GM21381 (cell line): ENCODE data around the gene PF4V1.
"Not testable (repeated sequence)": the region's sequence is repeated elsewhere in the genome, so short reads cannot be mapped to it uniquely, and the experiment has no call there.

Experiments
- ATAC-seq: cut with Tn5 transposase; IDR thresholded peaks from one replicate; pipeline ENCODE4 v1.9.1; 2021; ENCODE audit warnings: mild to moderate bottlenecking, moderate library complexity; ENCODE audit not compliant: unreplicated experiment

PF4V1 gene

DNA sequence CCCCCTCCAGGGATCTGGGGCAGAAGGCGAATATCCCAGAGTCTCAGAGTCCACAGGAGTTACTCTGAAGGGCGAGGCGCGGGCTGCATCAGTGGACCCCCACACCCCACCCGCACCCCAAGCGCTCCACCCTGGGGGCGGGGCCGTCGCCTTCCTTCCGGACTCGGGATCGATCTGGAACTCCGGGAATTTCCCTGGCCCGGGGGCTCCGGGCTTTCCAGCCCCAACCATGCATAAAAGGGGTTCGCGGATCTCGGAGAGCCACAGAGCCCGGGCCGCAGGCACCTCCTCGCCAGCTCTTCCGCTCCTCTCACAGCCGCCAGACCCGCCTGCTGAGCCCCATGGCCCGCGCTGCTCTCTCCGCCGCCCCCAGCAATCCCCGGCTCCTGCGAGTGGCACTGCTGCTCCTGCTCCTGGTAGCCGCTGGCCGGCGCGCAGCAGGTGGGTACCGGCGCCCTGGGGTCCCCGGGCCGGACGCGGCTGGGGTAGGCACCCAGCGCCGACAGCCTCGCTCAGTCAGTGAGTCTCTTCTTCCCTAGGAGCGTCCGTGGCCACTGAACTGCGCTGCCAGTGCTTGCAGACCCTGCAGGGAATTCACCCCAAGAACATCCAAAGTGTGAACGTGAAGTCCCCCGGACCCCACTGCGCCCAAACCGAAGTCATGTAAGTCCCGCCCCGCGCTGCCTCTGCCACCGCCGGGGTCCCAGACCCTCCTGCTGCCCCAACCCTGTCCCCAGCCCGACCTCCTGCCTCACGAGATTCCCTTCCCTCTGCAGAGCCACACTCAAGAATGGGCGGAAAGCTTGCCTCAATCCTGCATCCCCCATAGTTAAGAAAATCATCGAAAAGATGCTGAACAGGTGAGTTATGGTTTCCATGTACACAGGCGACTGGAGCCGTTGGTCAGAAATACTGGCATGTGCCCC lies 16.3 kb downstream of the PF4V1 start, which contains the start of gene CXCL1:
CXCL1 (plus strand) TSS at position 264 of the 926 bp plus-strand sequence; CDS start at position 342, 78 bp downstream.
- ATAC-seq: no peak

DNA sequence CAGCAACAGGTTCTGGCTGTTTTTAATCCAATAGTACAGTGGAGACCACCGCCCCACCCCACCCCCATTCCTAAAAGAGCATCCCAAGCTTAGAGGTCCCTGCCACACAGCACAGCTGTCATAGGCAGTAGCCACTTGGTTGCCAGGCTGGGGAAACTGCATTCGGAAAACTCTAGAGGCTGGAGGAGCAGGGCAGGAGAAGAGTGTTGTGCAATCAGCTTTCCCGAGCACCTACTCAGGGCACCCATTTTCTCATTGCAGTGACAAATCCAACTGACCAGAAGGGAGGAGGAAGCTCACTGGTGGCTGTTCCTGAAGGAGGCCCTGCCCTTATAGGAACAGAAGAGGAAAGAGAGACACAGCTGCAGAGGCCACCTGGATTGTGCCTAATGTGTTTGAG lies 17.2 kb downstream of the PF4V1 start:
- no peak for ATAC-seq

DNA sequence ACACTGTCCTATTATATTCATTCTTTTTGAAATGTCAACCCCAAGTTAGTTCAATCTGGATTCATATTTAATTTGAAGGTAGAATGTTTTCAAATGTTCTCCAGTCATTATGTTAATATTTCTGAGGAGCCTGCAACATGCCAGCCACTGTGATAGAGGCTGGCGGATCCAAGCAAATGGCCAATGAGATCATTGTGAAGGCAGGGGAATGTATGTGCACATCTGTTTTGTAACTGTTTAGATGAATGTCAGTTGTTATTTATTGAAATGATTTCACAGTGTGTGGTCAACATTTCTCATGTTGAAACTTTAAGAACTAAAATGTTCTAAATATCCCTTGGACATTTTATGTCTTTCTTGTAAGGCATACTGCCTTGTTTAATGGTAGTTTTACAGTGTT lies 17.7 kb downstream of the PF4V1 start:
- no peak for ATAC-seq

DNA sequence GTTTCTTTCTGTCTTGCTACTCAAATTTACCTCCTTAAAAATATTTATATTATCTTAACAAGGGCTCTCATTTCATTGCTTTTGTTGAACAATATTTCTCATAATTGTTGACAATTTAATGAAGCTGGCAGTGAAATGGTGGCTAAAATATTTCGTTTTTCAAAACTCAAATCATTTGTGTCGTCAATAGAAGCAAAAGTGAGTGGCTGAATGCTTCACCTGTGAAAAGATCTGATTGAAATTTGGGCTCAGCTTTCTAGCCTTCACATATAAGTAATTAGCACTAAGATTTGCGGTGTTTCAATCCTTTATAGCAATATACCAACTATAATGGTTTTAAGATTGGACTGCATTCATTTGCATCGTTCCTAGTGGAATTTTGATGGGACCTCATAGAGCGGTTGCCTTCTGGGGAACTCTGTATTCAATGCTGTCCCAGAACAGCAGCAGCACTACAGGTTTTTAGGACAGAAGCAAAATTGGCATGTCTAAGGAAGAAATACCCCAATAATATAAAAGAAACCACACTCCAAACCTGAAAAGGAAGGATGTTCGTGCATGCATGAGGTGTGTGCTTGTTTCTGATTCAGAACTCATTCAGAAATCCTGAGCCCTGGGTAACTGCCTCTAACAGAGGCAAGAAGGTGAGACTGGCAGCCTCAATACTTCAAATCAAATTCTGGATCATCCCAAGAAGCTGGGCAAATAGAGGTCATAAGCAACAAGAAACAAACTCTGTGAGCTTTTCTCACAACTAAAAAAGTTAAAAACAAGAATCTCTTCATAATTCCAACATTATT lies 18.6 kb downstream of the PF4V1 start:
- ATAC-seq: no peak

DNA sequence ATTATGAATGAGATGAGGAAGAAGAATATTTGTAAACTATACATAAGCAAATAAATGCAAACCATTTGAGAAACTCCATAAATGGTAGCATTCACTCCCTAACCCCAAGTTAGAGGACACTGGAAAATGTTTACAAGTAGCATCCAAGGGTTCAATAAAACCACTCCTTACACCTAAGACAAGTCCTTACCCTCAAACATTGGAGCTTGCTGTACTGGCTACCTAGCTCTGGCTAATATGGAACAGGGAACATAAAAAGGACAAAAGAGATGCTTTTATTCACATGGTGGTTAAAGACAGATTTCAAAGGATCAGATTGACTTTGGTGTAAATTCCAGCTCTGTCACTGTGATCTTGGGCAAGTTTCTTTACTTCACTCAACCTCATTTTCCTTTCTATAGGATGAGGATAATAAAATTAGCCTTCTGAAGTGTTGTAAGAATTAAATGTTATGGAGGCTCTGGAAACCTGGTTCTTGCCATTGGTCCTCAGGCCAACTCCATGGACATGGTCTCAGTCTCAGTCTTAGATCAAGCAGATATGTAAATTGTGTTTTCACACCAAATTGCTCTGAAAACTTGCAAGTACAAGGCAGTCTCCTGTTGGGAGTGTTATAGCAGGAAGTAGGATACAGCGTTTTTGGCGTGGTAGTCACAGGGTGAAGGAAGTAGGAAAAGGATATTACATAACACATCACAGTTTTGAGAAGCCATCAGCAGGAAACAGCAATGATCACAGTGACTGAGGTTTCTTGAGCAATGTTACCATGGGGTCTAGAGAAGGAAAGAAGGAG lies 19.4 kb downstream of the PF4V1 start:
- ATAC-seq: no peak

DNA sequence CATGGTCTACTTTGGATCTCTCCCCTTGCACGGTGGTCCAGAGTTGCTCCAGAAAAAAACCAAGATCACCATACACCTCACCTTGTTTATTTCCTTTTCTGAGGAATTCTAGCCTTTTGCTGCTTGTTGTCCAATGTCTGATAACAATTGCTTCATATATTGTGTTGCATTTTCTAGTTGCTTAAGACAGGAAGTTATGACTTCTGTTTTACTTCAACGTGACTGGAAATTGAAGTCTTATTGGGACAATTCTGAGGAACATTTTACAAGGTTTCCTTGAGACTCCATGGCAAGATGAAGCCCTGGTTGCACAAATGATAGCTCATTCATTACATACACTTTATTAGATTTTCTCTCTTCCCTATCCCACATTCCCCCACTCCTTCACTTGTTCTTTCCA lies 21.3 kb downstream of the PF4V1 start:
- no peak for ATAC-seq

DNA sequence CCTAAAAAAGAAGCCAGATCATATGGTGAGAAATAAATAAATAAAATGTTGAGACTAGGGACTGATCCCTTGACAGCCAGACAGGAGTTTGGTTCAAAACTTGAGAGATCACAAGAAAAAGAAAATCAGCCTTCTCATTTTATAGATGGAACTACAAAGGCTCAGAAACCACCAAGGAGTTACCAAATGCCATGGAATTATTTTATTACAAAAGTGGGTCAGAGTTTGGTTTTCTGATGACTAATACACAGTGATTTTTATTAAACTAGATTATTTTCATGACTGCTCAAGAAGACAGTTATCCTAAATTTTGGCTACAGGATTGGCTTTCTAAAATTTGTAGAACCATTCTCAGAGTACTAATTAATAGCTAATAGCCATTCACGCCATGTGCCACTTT lies 22.3 kb downstream of the PF4V1 start:
- no peak for ATAC-seq

DNA sequence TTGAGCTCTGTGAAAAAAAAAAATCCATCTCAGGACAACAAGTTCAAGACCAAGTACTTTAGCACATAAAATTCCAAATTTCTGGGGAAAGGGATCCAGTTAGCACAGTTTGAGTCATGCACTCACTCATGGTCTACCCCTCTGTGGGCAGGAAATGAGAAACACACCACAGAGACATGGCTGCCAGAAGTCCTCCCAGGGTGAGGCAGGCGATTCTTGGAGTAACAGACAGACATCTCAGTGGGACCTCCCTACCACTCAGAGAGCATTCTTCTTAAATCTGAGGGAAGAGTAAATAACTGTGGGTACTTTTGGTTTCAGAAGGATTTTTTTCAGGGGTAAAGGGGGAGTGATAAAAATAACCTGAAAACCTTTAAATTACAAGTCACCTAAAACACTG lies 30.2 kb downstream of the PF4V1 start:
- ATAC-seq: no peak

DNA sequence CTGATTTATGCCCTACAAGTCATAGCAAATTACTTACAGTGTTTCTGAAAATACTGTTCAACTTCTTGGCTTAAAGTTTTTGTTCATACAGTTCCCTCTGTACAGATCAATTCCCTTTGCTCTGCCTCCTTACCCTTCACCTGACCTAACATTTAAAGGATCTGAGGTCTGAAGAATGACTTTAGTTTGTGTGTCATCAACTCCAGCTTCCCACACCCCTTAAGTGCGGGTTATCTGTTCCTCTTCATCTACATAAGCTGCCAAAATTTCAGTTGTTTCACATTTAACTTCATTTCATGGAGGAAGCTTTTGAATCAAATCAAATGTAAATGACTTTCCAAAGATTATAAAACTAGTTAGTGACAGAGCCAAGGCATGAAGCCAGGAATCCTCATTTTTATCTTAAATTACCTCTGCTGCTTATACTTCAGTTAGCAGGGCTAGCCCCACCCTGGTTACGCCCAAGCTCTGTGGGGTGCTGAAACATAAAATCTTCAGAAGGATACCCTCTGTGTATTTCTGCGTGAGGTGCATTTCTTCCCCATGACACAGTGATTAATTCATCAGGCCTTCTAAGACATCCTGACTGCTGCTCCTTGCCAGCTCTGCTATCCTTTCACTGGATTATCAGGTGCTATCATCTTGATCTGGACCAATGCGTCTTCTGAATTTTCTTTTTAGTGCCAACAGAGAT lies 32.6 kb downstream of the PF4V1 start:
- no peak for ATAC-seq

DNA sequence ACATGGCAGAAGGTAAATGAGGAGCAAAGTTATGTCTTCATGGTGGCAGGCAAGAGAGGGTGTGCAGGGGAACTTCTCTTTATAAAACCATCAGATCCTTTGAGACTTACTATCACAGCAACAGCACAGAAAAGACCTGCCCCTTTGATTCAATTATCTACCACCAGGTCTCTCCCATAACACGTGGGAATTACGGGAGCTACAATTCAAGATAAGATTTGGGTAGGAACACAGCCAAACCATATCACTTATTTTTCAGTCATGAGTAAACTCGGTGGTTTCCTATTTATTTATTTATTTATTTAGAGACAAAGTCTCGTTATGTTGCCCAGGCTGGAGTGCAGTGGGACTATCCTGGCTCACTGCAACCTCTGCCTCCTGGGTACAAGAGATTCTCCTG lies 38.2 kb downstream of the PF4V1 start:
- ATAC-seq: no peak

DNA sequence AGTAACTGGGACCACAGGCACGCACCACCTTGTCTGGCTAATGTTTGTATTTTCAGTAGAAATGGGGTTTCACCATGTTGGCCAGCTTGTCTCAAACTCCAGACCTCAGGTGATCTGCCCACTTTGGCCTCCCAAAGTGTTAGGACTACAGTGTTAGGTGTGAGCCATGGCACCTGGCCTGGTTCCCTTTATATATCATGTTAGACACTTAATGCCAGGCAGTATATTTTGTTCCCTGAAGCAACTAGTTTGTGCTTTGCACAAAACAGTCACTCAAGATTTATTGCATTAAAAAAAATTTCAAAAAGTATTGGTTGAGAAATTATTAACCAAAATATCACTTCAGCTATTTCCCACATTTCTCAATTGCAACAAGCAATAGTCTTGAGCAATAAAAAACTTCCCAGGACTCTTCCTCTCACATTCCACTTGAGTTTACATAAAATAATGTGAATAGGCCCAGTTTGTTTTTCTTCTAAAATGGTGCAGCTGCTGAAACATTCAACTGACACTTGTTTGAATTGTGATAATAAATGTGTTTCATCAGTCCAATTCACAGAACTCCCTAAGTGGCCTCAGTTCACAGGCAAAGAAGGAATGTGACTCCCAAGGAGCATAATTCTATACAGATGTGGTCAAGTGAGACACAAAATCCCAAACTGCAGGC lies 38.8 kb downstream of the PF4V1 start:
- ATAC-seq: no peak

DNA sequence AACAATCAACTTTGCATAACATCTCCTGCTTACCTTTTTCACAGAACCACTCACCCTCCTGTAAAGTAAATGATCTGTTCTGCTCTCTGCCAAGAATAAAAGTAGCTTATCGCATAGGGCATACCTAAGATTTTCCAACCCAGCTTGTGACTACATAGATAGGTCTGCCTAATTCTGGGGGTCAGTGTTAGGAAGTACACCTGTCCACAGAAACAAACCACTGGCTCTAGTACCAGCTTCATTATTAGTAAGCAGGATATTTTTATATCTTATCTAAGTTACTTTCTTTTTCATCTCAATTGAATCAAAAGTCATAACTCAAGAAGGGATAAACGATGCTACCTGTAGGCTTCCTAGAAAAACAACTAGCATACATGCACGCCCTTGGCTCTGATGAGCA lies 39.9 kb downstream of the PF4V1 start:
- no peak for ATAC-seq

DNA sequence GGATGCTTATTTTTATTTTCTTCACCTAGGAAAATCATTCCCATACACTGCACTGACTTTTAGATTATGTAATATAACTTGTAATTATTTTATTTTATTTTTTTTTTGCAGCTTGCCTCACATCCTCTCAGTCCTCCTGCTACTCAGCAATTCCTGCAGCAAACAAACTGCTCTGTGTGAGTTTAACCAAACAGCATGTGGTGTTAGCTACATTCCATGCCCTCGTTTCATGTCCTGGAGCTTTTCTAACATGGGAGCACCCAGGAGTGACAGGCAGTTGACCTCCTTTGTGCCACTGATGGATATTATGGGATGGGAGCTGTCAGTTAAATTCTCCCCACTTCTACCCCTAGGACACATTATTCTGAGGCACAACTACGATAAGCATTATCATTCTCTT lies 40.9 kb downstream of the PF4V1 start:
- ATAC-seq: no peak

DNA sequence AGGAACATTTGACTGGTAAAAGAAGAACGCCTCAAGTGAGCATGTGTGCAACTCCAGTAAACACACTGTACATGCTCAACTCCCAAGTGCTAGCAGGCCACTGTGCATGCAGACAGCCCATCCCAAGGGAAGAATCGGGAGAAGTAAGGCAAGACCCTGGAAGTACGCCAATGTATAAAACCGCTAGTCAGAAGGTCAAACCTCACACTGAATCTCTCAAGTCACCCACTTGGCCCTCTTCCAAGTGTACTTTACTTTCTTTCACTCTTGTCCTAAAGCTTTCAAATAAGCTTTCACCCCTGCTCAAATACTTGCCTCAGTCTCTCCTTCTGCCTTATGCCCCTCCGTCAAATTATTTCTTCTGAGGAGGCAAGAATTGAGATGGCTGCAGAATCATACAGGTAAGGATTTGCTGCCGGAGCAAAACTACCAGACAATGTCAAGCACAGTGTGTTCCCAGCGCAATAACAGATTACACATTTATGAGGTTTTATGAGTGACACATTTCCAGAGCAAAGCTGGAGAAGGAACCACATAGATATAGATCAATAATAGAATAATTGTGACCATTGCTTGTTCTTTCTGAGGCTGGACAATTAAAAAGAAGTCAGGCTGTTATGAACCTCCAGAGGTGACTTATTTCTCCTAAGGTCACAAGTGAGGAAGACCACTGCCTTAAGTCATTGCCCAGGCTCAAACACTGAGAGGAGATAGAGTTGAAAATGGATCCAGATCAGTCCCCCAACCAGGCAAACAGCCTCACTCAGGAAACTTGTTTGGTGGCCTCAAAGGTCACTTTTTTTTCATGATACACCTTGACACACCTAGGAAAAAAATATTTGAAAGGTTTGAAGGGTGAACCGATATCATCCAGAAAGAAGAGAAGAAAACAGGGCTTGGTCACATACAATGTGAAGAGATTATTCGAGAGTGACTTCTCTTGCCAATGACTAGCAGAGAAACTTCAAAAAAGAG lies 42.4 kb downstream of the PF4V1 start:
- no peak for ATAC-seq

DNA sequence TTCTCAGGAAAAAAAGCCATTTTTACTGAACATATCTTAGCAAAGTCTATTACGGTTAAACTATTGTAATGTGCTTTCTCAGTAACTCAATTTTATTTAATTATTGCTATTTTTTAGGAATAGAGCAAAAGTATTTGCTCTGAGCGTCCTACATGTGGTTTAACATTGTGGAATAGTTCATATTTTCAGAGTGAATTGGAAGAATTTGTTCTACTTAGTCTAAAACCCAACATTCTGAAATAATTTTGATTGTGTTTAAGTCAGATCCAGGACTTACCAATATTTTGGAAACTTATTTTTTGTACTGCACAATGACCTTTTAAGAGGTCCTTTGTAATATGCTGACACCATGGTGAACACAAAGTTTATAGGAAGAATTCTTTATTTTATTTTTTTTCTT lies 43.3 kb downstream of the PF4V1 start:
- ATAC-seq: no peak

DNA sequence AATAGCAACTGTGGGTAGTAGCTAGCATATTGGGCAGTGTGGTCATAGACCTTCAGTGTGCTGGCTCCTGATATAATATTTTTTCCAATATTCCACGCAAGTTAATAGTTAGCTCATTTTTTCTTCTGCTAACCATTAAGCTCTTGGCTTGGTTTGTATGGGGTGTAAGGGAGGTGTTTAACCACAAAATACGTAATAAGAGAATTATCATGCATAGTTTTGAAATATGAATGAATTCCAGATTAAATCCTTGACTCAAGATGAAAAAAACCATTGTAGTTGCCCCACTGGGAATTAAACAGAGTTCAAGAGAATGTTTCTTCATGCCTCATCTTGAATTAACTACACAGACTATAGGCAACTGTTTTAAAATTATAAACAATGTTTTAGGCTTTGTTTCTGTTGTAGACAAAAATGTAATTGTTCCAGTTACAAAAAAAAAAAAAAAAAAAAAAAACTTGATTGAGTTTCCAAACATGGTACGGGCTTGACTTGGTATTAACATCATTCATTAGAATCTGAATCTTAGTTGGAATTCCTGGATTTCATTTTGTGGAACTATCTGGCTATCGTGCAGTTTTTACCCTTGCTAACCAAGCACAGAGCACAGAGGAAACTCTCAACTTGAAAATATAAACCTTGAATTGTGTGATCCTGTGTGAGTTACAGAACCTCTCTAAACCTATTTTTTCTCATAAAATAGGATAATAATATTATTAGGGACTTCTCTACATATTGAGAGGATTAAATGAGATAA lies 44.5 kb downstream of the PF4V1 start:
- ATAC-seq: no peak

DNA sequence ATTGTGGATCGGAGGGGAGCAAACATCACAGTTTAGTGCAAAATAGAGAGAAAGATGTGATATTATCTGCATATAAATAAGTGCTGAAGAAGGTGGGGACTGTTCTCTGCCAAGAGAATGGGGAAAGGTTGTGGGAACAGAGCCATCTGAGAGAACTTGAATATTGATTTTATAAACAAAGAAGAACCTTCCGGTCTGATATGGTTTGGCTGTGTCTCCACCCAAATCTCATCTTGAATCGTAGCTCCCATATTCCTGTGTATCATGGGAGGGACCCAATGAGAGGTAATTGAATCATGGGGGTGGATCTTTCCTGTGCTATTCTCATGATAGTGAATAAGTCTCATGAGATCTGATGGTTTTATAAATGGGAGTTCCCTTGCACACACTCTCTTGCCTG lies 46.2 kb downstream of the PF4V1 start:
- not testable (repeated sequence) for ATAC-seq

DNA sequence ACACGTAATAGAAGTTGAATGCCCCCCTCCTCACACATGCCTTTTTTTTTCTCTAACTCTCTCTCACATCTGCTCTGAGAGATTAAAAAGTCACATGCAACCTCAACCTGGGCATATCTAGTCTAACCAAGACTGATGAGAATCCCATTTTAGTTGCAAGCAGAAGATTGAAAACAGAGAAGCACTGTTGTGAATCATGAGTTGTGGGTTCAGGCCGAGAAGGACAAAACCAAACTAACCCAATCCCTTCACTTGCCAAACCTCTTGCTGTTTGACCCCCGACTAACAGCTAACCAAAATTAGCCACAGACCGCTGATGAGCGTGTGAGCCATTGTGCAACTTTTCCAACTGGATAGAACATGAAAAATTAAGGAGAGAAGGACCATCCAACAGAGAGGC lies 47.9 kb downstream of the PF4V1 start:
- ATAC-seq: no peak
